CD8-positive, alpha-beta memory T cell (primary cell): ENCODE results near the gene VPS4A. TPM values are rescaled to one million over a fixed set of nuclear protein-coding genes. Genes with fewer than 3 reads are reported as not detected.
"Not testable (repeated sequence)": the region's sequence is repeated elsewhere in the genome, so short reads cannot be mapped to it uniquely, and the experiment has no call there.

Experiments
- CTCF ChIA-PET: fragments of 350-600 bp; sonication (Branson Sonifier 250); formaldehyde crosslinking; loops from one replicate; lab custom pipeline; 2021; ENCODE audit warnings: antibody characterized with exemption; lab: Charles Lee
- POLR2A ChIA-PET: fragments of 350-600 bp; sonication (Branson Sonifier 250); formaldehyde crosslinking; loops from one replicate; lab custom pipeline; 2021; ENCODE audit warnings: antibody characterized with exemption; lab: Charles Lee
- DNase-seq, 5 donors: peaks; one replicate each; pipeline versions ENCODE4 v3.0.0 to v3.0.0-alpha.2; 2020 to 2022; ENCODE audit warnings: mixed read lengths in 1 of 5
- H3K27ac ChIP-seq: one replicate; pipeline ENCODE4 v1.7.0; 2013; ENCODE audit warnings: low read depth, mild to moderate bottlenecking, low read length, moderate library complexity
- H3K27me3 ChIP-seq: 2 replicates; pipeline ENCODE4 v1.7.0; 2013; ENCODE audit warnings: low read length, mild to moderate bottlenecking; ENCODE audit not compliant: insufficient read depth, poor library complexity, severe bottlenecking
- H3K36me3 ChIP-seq: 2 replicates; pipeline ENCODE4 v1.7.0; 2013; ENCODE audit warnings: mild to moderate bottlenecking, low read length, moderate library complexity; ENCODE audit not compliant: insufficient read depth
- H3K4me1 ChIP-seq: 2 replicates; pipeline ENCODE4 v1.7.0; 2013; ENCODE audit warnings: mild to moderate bottlenecking, low read length, moderate library complexity; ENCODE audit not compliant: insufficient read depth
- H3K4me3 ChIP-seq: 2 replicates; pipeline ENCODE4 v1.7.0; 2013; ENCODE audit warnings: mild to moderate bottlenecking, low read length
- H3K9me3 ChIP-seq: 2 replicates; pipeline ENCODE4 v1.7.0; 2013; ENCODE audit warnings: mild to moderate bottlenecking, low read length
- H3K27ac Mint-ChIP-seq, 8 donors: one replicate each; pipeline ENCODE4 v1.8.0; 2020 to 2021; ENCODE audit warnings: mixed read lengths in 8 of 8, mild to moderate bottlenecking in 6 of 8, inconsistent platforms in 3 of 8, moderate library complexity in 3 of 8
- H3K27me3 Mint-ChIP-seq, 2 donors: one replicate each; pipeline ENCODE4 v1.8.0; 2020 to 2021; ENCODE audit warnings: mixed read lengths in 2 of 2, mild to moderate bottlenecking in 1 of 2, moderate library complexity in 1 of 2
- H3K36me3 Mint-ChIP-seq, 3 donors: one replicate each; pipeline ENCODE4 v1.8.0; 2020 to 2021; ENCODE audit warnings: mixed read lengths in 3 of 3, inconsistent platforms in 1 of 3, mild to moderate bottlenecking in 1 of 3
- H3K4me1 Mint-ChIP-seq, 3 donors: one replicate each; pipeline ENCODE4 v1.8.0; 2020 to 2021; ENCODE audit warnings: mixed read lengths in 3 of 3, inconsistent platforms in 1 of 3, mild to moderate bottlenecking in 1 of 3
- H3K4me3 Mint-ChIP-seq, 7 donors: one replicate each; pipeline ENCODE4 v1.8.0; 2020 to 2021; ENCODE audit warnings: mixed read lengths in 7 of 7, mild to moderate bottlenecking in 6 of 7, moderate library complexity in 4 of 7, inconsistent platforms in 2 of 7
- H3K9me3 Mint-ChIP-seq, 5 donors: one replicate each; pipeline ENCODE4 v1.8.0; 2020 to 2022; ENCODE audit warnings: mixed read lengths in 5 of 5, mild to moderate bottlenecking in 3 of 5, moderate library complexity in 2 of 5, inconsistent platforms in 1 of 5
- polyA plus RNA-seq: library from polyadenylated mRNA; unstranded; fragments of 300-500 nt; fragmentation: Illumina TruSeq; gene quantifications from one replicate; pipeline ENCODE4 v1.2.3, GENCODE V29; 2021
- total RNA-seq, 2 experiments: library from RNA; stranded (reverse); gene quantifications; one replicate each; pipeline ENCODE4 v1.2.3, GENCODE V29; 2021

VPS4A gene
- total and polyA plus RNA-seq, 3 experiments from 2014 or later, result 35.7 to 48.1 (median 35.9) TPM

GRCh38 chr16:69294051-69294450, 17.1 kb upstream of the VPS4A start:
- Mint-ChIP-seq H3K36me3 (peaks cover 0 to 21% (median 0%) of the 10 kb centered on the region in 3 donors), H3K4me3 (no peak overlapping the region), H3K9me3 (no peaks in the 10 kb centered on the region), H3K27me3 (no peaks in the 10 kb centered on the region), H3K27ac (peak overlapping the region in 1 of 8 donors; percentile 3), H3K4me1 (no peaks in the 10 kb centered on the region)
- Histone ChIP-seq H3K27me3 (no peaks in the 10 kb centered on the region), H3K4me3 (no peak overlapping the region), H3K9me3 (no peaks in the 10 kb centered on the region), H3K36me3 (no peaks in the 10 kb centered on the region), H3K4me1 (no peaks in the 10 kb centered on the region), H3K27ac (no peak overlapping the region)
- ChIA-PET CTCF (no interaction called here), POLR2A (no interaction called here)
- no peak for DNase-seq

GRCh38 chr16:69296771-69297170, 14.4 kb upstream of the VPS4A start:
- H3K4me3 Mint-ChIP-seq, result not testable (repeated sequence)

GRCh38 chr16:69298261-69298660, 12.9 kb upstream of the VPS4A start:
- CTCF ChIA-PET, result no interaction called here
- H3K4me3 ChIP-seq, result no peak overlapping the region
- H3K4me1 Mint-ChIP-seq, result no peaks in the 10 kb centered on the region

More at GRCh38 chr16:69296771-69297170, 14.4 kb upstream of the VPS4A start:
- H3K9me3 Mint-ChIP-seq, DNase-seq, H3K9me3 ChIP-seq, H3K27me3 Mint-ChIP-seq, CTCF ChIA-PET, H3K4me1 Mint-ChIP-seq, H3K36me3 ChIP-seq, H3K4me1 ChIP-seq, H3K27ac ChIP-seq, H3K27me3 ChIP-seq, H3K4me3 ChIP-seq: not testable (repeated sequence)
- peak overlapping the region in 1 of 8 donors; percentile 30 for H3K27ac Mint-ChIP-seq
- H3K36me3 Mint-ChIP-seq, result peaks cover 0 to 36% (median 3%) of the 10 kb centered on the region in 3 donors
- POLR2A ChIA-PET, result interaction anchor here (0.6 kb wide), 1 partner anchor 969 kb away, joined by 4 read pairs; no protein-coding TSS in a partner anchor

GRCh38 chr16:69301187-69301586, 10.0 kb upstream of the VPS4A start:
- H3K4me3 ChIP-seq, result no peak overlapping the region
- Mint-ChIP-seq H3K4me3 (no peak overlapping the region), H3K27ac (no peak overlapping the region), H3K4me1 (no peaks in the 10 kb centered on the region), H3K27me3 (no peaks in the 10 kb centered on the region), H3K9me3 (no peaks in the 10 kb centered on the region), H3K36me3 (peaks cover 0 to 38% (median 8%) of the 10 kb centered on the region in 3 donors)
- H3K4me1 ChIP-seq, result no peaks in the 10 kb centered on the region
- POLR2A ChIA-PET, result no interaction called here
- H3K9me3 ChIP-seq, result no peaks in the 10 kb centered on the region
- H3K27me3 ChIP-seq, result no peaks in the 10 kb centered on the region
- DNase-seq, result no peak
- CTCF ChIA-PET, result interaction anchor here (1.1 kb wide), 1 partner anchor 39 kb away, joined by 3 read pairs; no protein-coding TSS in a partner anchor
- no peak overlapping the region for H3K27ac ChIP-seq
- H3K36me3 ChIP-seq, result peaks cover 4% of the 10 kb centered on the region

More at GRCh38 chr16:69298261-69298660, 12.9 kb upstream of the VPS4A start:
- no peaks in the 10 kb centered on the region for H3K9me3 ChIP-seq
- peaks cover 4% of the 10 kb centered on the region for H3K36me3 ChIP-seq
- DNase-seq, result no peak
- H3K27ac ChIP-seq, result no peak overlapping the region
- H3K36me3 Mint-ChIP-seq, result peaks cover 0 to 40% (median 3%) of the 10 kb centered on the region in 3 donors
- POLR2A ChIA-PET, result no interaction called here
- no peaks in the 10 kb centered on the region for H3K27me3 ChIP-seq
- peak overlapping the region in 1 of 8 donors; percentile 51 for H3K27ac Mint-ChIP-seq
- H3K27me3 Mint-ChIP-seq, result no peaks in the 10 kb centered on the region
- no peaks in the 10 kb centered on the region for H3K9me3 Mint-ChIP-seq
- H3K4me1 ChIP-seq, result no peaks in the 10 kb centered on the region
- H3K4me3 Mint-ChIP-seq, result no peak overlapping the region

- no peaks in the 10 kb centered on the region for H3K4me1 ChIP-seq
- Mint-ChIP-seq H3K36me3 (peaks cover 0 to 37% (median 8%) of the 10 kb centered on the region in 3 donors), H3K4me1 (no peaks in the 10 kb centered on the region), H3K4me3 (no peak overlapping the region), H3K27ac (peak overlapping the region in 1 of 8 donors; percentile 43), H3K9me3 (no peaks in the 10 kb centered on the region), H3K27me3 (no peaks in the 10 kb centered on the region)
- H3K4me3 ChIP-seq, result no peak overlapping the region
- no peaks in the 10 kb centered on the region for H3K27me3 ChIP-seq
- peaks cover 4% of the 10 kb centered on the region for H3K36me3 ChIP-seq
- no peak for DNase-seq
- H3K9me3 ChIP-seq, result no peaks in the 10 kb centered on the region
- H3K27ac ChIP-seq, result no peak overlapping the region
- CTCF ChIA-PET, result interaction anchor here (1.1 kb wide), 1 partner anchor 38 kb away, joined by 3 read pairs; no protein-coding TSS in a partner anchor
- POLR2A ChIA-PET, result no interaction called here
Measured at GRCh38 chr16:69301861-69302260, 9.3 kb upstream of the VPS4A start.

DNA sequence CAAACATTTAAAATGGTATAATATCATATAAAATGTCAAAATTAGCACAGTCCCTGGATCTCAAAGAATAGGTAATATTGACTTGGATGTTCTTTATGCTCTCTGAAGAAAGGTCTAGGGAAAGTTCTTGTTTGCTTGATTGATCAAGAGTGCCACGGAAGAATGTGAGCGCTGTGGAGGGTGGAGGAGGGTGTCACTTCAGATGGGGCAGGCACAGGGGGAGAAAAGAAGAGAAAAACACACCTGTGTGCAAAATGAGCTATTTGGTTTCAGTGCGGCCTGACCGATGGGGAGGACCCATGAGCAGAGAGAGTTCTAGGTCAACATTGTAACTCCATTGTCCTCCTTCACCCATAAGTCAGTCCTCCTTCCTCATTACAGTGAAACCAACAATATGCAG, 8.8 kb upstream of the VPS4A start:
- Histone ChIP-seq H3K4me3 (no peak overlapping the region), H3K9me3 (no peaks in the 10 kb centered on the region), H3K36me3 (peaks cover 4% of the 10 kb centered on the region), H3K4me1 (no peaks in the 10 kb centered on the region), H3K27ac (no peak overlapping the region), H3K27me3 (no peaks in the 10 kb centered on the region)
- Mint-ChIP-seq H3K27ac (peak overlapping the region in 2 of 8 donors; percentile 19 to 55), H3K4me1 (no peaks in the 10 kb centered on the region), H3K9me3 (no peaks in the 10 kb centered on the region), H3K4me3 (no peak overlapping the region), H3K27me3 (no peaks in the 10 kb centered on the region), H3K36me3 (peaks cover 0 to 37% (median 8%) of the 10 kb centered on the region in 3 donors)
- DNase-seq, result no peak
- POLR2A ChIA-PET, result no interaction called here
- CTCF ChIA-PET, result interaction anchor here (1.0 kb wide), 1 partner anchor 152 kb away, joined by 3 read pairs; no protein-coding TSS in a partner anchor

GRCh38 chr16:69306031-69306430, 5.1 kb upstream of the VPS4A start:
- ChIA-PET CTCF (interaction anchor here (0.7 kb wide), 1 partner anchor 459 kb away, joined by 3 read pairs; no protein-coding TSS in a partner anchor), POLR2A (no interaction called here)
- no peaks in the 10 kb centered on the region for H3K9me3 Mint-ChIP-seq
- H3K27me3 Mint-ChIP-seq, result no peaks in the 10 kb centered on the region
- H3K27ac Mint-ChIP-seq, result peak overlapping the region in 4 of 8 donors; percentile 9 to 36 (median 31)
- H3K4me3 ChIP-seq, result no peak overlapping the region
- peak overlapping the region in 1 of 7 donors; percentile 15 for H3K4me3 Mint-ChIP-seq
- DNase-seq, result no peak
- no peaks in the 10 kb centered on the region for H3K27me3 ChIP-seq
- H3K36me3 ChIP-seq, result no peaks in the 10 kb centered on the region
- H3K27ac ChIP-seq, result no peak overlapping the region
- H3K9me3 ChIP-seq, result no peaks in the 10 kb centered on the region
- H3K36me3 Mint-ChIP-seq, result peaks cover 0 to 17% (median 8%) of the 10 kb centered on the region in 3 donors
- peaks cover 5% of the 10 kb centered on the region for H3K4me1 ChIP-seq
- H3K4me1 Mint-ChIP-seq, result peaks cover 7 to 11% (median 8%) of the 10 kb centered on the region in 3 donors

GRCh38 chr16:69307091-69307490, 4.1 kb upstream of the VPS4A start:
- no peak overlapping the region for H3K4me3 ChIP-seq
- H3K27ac Mint-ChIP-seq, result peak overlapping the region in 1 of 8 donors; percentile 27
- peaks cover 0 to 14% (median 5%) of the 10 kb centered on the region in 3 donors for H3K36me3 Mint-ChIP-seq
- ChIA-PET POLR2A (no interaction called here), CTCF (no interaction called here)
- no peak overlapping the region for H3K27ac ChIP-seq
- H3K4me1 ChIP-seq, result peaks cover 5% of the 10 kb centered on the region
- no peaks in the 10 kb centered on the region for H3K9me3 Mint-ChIP-seq
- no peak for DNase-seq
- no peaks in the 10 kb centered on the region for H3K36me3 ChIP-seq
- H3K27me3 ChIP-seq, result no peaks in the 10 kb centered on the region
- peaks cover 10 to 15% (median 12%) of the 10 kb centered on the region in 3 donors for H3K4me1 Mint-ChIP-seq
- no peak overlapping the region for H3K4me3 Mint-ChIP-seq
- no peaks in the 10 kb centered on the region for H3K27me3 Mint-ChIP-seq
- H3K9me3 ChIP-seq, result no peaks in the 10 kb centered on the region
